ENCODE data around the gene HGFAC.

Gene HGFAC

DNA sequence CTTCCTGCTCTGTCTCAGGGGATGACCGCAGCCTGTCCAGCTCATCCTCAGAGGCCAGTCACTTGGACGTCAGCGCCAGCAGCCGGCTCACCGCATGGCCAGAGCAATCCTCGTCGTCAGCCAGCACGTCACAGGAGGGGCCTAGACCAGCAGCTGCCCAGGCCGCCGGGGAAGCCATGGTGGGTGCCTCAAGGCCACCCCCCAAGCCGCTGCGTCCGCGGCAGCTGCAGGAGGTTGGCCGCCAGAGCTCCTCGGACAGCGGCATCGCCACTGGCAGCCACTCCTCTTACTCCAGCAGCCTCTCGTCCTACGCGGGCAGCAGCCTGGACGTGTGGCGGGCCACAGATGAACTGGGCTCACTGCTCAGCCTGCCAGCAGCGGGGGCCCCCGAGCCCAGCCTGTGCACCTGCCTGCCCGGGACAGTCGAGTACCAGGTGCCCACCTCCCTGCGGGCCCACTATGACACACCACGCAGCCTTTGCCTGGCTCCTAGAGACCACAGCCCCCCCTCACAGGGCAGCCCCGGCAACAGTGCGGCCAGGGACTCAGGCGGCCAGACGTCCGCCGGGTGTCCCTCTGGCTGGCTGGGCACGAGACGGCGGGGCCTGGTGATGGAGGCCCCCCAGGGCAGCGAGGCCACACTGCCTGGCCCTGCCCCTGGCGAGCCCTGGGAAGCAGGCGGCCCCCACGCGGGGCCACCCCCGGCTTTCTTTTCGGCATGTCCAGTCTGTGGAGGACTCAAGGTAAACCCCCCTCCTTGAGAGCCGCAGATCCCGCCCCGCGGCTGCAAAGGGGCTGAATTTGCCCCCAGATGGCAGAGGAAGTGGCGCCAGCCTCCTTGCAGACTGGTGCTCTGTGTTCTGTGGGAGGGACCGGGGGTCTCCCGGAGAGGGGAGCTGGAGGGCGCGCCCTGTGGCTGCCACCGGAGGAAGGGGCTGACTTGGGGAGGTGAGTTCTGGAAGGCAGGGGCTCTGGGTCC, 51.3 kb downstream of the HGFAC start:
- no peak for DNase-seq

DNA sequence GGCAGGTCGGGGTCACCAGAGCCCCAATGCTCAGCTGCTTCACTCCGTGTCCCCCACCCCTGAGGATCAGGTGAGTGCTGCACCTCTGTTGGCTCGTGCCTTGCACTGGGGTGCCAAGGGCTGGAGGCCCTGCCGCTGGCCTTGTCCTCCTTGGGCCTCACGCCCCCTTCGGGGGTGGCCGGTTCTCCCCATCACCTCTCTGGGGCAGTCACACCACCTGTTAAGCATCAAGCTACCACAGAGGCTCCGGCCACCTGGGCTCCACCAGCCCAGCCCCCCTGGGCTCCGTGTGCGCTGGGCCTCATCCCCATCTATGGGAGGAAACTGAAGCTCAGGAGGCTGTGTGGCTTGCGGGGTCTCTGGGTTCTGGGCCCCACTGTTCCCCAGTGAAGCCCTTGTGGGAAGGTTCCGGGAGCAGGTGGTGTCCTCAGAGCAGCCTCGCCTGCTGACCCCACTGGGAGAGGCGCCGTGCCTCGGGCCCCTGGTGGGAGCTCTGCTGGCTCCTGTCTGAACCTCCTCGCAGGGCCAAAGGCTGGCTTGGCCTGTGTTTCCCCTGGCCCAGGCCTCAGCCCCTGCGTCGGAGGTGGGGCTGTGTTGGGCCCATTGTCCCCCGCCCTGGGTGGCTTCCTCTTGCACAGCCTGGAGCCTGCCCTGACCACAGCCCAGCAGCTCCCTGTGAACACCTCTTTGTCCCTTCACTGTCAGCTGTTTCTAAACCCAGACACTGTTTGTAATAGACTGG, 52.1 kb downstream of the HGFAC start:
- DNase-seq = no peak

DNA sequence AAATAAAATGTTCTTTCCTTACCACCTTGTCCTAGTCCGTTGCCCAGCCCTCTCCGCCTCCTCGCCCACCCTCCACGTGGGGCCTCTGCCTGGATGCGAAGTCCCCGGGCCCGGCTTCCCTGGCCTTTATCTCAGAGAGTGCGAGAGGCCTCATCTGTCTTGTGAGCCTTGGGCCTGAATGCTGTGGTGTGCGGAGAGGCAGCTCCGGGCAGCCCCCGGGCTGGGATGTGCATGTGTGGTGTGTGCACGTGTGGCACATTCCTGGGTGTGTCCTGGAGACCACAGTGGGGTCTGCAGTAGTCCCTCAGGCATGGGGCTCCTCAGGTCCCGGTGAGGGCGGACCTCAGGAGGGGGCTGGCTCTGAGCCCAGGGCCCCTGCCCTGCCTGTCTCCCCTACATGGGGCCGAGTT, 52.7 kb downstream of the HGFAC start:
- no peak for DNase-seq

DNA sequence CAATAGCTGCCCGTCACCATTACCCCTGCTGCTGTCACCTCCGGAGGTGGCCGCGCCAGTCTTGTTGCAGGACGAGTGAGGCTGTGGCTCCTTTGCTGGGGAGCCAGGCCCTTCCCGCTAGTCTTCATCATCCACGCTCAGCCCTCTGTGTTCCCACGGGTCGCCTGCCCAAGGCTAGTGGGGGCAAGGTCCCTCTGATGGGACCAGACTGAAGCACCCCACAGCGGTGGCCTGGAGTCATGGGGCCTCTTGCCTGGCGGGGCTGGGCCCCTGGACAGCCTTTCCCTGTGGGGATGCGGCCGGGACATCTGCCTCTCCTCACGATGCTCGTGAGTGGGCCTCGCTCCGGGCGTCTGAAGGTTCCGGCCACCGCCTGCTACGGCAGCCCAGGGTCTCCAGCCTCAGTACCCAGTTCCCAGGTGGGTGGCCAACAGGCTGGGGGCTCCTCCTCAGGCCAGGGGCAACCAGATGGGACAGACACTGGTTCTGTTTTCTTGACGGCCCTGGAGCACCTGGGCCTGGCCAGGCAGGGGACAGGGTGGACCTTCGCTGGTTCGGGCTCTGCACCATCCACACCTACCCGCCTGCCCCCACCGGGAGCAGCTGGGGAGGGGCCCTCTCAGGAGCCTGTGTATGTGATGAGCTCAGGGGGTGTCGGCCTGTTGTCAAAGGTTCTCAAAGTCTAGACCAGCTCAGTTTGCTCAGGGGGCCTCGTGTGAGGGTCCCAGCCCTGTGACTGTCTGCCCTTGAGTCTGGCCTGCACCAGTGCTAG, 53.6 kb downstream of the HGFAC start:
- no peak for DNase-seq

DNA sequence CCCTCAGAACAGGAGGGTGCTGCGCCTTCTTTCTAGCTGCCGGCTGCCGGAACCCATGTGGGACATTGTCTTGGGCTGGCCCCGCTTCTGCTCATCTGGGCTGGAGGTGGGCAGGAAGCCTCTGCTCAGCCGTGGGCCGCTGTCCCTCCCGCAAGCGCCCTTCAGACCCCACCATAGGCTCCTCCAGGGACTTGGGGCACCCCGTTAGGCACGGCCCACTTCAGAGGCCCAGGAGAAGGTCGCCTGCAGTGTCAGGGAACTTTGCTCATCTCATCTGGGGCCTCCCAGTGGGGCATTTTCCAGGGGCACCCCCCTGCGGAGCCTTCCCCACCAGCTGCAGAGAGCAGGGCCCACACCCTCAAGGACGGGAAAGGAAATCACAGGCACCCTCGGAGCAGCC, 54.3 kb downstream of the HGFAC start:
- no peak for DNase-seq

DNA sequence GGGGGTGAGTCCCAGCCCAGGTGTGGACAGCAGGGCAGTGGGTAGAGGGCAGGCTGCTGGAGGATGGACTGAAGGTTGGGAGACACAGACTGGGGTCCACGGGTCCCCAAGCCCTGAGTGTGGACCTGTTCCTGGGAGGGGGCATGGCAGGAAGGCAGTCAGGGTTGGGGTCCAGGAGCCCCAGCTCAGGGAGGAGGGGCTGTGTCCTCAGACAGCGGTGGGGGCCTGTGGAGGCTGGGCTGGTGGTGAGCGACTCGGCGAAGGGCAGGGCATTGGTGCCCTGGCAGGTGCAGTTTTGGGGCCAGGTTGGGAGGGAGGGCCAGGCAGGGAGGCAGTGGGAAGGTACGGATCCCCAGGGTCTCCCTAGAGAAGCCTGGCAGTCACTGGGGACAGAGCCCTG, 55.3 kb downstream of the HGFAC start:
- DNase-seq = no peak

DNA sequence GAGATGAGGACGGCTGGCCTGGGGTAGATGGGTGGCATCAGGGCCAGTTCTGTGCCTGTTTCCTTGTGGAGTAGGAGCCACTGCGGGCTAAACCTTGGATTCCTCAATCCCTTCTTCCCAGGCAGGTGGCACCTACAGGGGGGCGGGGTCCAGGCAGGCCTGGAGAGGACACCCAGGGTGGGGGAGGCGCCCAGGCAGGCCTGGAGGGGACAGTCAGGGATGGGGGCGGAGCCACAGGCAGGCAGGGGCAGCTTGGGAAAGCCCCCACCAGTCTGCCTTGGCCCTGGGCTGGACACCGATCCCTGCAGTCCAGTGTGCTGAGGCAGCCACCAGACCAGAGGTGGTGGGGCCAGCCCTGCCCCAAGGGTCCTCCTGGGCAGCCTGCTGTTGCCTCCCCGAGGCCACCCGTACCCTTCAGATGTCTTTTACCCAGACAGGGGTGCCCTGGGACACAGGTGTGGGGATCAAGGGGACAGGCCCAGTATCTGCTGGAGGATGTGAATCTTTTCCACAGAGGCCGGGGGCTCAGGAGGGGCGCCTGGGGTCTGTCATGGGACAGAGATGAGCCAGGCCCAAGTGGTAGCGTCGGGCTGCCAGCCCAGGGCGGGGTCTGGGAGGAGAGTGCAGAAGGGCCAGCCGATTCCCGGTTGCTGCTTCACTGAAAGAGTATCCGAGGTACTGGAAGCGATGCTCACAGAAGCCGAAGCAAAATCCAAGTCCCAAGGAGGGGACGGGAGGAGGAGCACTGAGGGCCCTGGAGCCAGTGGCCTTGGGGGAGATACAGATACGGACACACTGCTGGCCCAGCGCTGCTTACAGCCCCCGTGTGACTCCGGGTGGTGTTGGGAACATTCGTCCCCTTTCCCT, 56.0 kb downstream of the HGFAC start:
- no peak for DNase-seq

DNA sequence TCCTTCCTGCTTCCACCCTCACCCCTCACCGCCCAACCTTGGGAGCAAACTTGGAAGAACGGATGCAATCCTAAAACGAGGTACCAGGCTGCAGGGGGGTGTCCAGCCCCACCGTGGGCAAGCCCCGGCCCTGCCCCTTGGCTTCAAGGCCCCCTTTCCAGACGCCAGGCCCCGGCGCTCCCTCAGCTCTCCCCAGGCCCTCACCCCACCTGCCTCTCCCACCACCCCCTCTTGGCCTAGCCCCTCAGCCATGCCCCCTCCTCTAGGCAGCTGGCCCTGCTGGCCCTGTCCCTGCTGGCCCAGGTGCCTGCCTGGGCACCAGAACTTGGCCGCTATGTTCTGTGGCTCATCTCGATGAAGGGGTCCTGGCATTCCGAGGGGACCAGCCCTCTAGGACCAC, 56.6 kb downstream of the HGFAC start:
- no peak for DNase-seq

Data from activated naive CD4-positive, alpha-beta T cell (primary cell).